GM12801 (cell line): Measurements from ENCODE around the gene ZNF22.

Experiments
- TF ChIP-seq, protein P1 (sequence below): IDR thresholded peaks from one replicate; pipeline ENCODE4 v1.5.1; 2011; ENCODE audit warnings: control low read depth; ENCODE audit not compliant: insufficient read length; ENCODE audit errors: extremely low read depth

ZNF22 gene

GRCh38 chr10:45040921-45041542 lies 40.3 kb downstream of the ZNF22 start:
- TF ChIP-seq, protein P1, sequence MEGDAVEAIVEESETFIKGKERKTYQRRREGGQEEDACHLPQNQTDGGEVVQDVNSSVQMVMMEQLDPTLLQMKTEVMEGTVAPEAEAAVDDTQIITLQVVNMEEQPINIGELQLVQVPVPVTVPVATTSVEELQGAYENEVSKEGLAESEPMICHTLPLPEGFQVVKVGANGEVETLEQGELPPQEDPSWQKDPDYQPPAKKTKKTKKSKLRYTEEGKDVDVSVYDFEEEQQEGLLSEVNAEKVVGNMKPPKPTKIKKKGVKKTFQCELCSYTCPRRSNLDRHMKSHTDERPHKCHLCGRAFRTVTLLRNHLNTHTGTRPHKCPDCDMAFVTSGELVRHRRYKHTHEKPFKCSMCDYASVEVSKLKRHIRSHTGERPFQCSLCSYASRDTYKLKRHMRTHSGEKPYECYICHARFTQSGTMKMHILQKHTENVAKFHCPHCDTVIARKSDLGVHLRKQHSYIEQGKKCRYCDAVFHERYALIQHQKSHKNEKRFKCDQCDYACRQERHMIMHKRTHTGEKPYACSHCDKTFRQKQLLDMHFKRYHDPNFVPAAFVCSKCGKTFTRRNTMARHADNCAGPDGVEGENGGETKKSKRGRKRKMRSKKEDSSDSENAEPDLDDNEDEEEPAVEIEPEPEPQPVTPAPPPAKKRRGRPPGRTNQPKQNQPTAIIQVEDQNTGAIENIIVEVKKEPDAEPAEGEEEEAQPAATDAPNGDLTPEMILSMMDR = no peak

DNA sequence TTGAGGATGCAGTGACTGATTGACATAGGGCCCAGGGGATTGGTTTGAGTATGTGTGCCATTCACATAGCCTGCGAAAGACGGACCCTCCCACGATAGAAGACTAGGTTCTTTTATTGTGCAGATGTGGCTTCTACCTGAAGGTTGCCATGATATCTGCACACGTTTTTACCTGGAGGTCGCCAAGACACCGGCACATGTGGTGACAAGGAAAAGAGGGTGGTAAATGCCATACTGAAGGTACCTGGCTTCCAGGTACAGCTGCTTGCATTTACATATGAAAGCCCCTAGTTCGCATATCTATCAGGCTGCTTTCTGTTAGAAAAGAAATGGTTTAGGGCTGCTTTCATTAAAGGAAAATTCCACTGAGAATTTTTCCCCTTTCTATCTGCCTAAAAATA lies 43.6 kb downstream of the ZNF22 start:
- TF ChIP-seq, protein P1 = no peak

DNA sequence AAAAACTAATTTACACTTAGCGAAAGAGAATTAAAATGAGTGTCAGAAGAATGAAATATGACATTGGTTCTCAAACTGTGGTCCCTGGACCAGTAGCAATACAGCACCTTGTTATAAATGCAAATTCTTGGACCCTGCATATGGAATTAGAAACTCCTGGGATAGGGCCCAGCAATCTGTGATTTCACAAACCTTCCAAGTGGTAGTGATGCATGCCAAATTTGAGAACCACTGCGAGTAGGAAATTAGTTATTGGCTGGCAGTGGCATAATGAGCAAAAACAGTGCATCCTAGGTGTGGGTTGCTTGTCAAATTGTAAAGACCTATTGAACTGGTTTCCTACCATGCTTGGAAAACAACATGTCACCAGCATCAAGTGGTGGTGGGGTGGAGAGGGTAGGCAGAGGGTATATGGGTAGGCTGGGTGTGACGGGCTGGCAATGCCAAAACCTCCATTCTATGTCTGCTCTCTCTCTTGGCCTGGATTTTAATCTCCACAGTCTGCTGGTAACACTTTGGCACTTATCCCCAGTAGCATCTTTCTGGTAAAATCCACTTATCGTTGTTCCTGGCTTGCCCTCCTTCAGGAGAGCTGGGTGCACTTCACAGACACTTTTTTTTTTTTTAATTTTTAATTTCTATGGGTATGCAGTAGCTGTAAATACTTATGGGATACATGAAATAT lies 50.0 kb downstream of the ZNF22 start:
- TF ChIP-seq, protein P1 = no peak

- TF ChIP-seq, protein P1 = no peak
Observed at GRCh38 chr10:45052700-45053099, 52.0 kb downstream of the ZNF22 start.

DNA sequence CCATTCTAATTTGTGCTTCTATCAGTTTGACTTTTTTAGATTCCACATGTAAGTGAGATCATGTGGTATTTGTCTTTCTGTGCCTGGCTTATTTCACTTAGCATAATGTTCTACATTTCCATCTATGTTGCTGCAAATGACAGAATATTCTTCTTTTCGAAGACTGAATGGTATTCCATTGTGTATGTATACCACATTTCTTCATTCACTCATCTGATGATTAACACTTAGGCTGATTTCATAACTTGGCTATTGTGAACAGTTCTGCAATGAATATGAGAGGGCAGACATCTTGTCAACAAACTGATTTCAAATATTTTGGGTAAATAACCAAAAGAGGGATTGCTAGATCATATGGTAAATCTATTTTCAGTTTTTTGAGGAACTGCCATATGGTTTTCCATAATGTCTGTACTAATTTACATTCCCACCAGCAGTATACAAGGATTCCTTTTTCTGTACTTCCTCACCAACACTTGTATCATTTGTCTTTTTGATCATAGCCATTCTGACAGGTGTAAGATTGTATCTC lies 52.9 kb downstream of the ZNF22 start:
- TF ChIP-seq, protein P1 = no peak
